Naive thymus-derived CD4-positive, alpha-beta T cell (primary cell): Measurements from ENCODE around the gene CEP20. TPM values are rescaled to one million over a fixed set of nuclear protein-coding genes. Genes with fewer than 3 reads are reported as not detected.
"Not testable (repeated sequence)": the region's sequence is repeated elsewhere in the genome, so short reads cannot be mapped to it uniquely, and the experiment has no call there.

Source experiments
- ATAC-seq: fragments of 150-1000 bp; cut with Tn5 transposase; 2 replicates; pipeline ENCODE4 v1.10.0; 2021; ENCODE audit warnings: mild to moderate bottlenecking, moderate library complexity
- CTCF ChIA-PET: fragments of 350-600 bp; sonication (Branson Sonifier 250); formaldehyde crosslinking; loops from one replicate; lab custom pipeline; 2021; ENCODE audit warnings: antibody characterized with exemption; lab: Charles Lee
- POLR2A ChIA-PET: fragments of 350-600 bp; sonication (Branson Sonifier 250); formaldehyde crosslinking; loops from one replicate; lab custom pipeline; 2021; ENCODE audit warnings: antibody characterized with exemption, inconsistent platforms; lab: Charles Lee
- DNase-seq, 9 donors: peaks; one replicate each; pipeline versions ENCODE4 v3.0.0 to v3.0.0-alpha.2; 2020 to 2022; ENCODE audit warnings: mixed read lengths in 1 of 9
- H3K27ac ChIP-seq: one replicate; pipeline ENCODE4 v1.7.0; 2013; ENCODE audit warnings: mild to moderate bottlenecking, low read depth, low read length, moderate library complexity
- H3K27me3 ChIP-seq, 2 donors: one replicate each; pipeline ENCODE4 v1.7.0; 2013; ENCODE audit warnings: low read length in 2 of 2, mild to moderate bottlenecking in 2 of 2, moderate library complexity in 2 of 2; ENCODE audit not compliant: control insufficient read depth in 2 of 2, insufficient read depth in 2 of 2
- H3K36me3 ChIP-seq, 3 experiments: 1 replicate in 2 of 3; 2 replicates in 1 of 3; pipeline ENCODE4 v1.7.0; 2013; ENCODE audit warnings: low read length in 3 of 3, mild to moderate bottlenecking in 3 of 3, moderate library complexity in 1 of 3; ENCODE audit not compliant: insufficient read depth in 3 of 3, control insufficient read depth in 2 of 3
- H3K4me1 ChIP-seq, 2 donors: one replicate each; pipeline ENCODE4 v1.7.0; 2013; ENCODE audit warnings: low read length in 2 of 2, mild to moderate bottlenecking in 2 of 2, moderate library complexity in 1 of 2; ENCODE audit not compliant: control insufficient read depth in 2 of 2, insufficient read depth in 2 of 2
- H3K4me3 ChIP-seq: 2 replicates; pipeline ENCODE4 v1.7.0; 2013; ENCODE audit warnings: mild to moderate bottlenecking, low read length
- H3K9me3 ChIP-seq, 3 experiments: 1 replicate in 2 of 3; 2 replicates in 1 of 3; pipeline ENCODE4 v1.7.0; 2013; ENCODE audit warnings: low read length in 3 of 3; ENCODE audit not compliant: control insufficient read depth in 2 of 3
- H3K27ac Mint-ChIP-seq, 9 donors: one replicate each; pipeline ENCODE4 v1.8.0; 2020 to 2022; ENCODE audit warnings: mixed read lengths in 9 of 9, mild to moderate bottlenecking in 8 of 9, moderate library complexity in 5 of 9, inconsistent platforms in 2 of 9
- H3K27me3 Mint-ChIP-seq, 5 donors: one replicate each; pipeline ENCODE4 v1.8.0; 2021 to 2022; ENCODE audit warnings: mixed read lengths in 5 of 5, mild to moderate bottlenecking in 1 of 5
- H3K36me3 Mint-ChIP-seq, 5 donors: one replicate each; pipeline ENCODE4 v1.8.0; 2020 to 2022; ENCODE audit warnings: mixed read lengths in 5 of 5, mild to moderate bottlenecking in 3 of 5, inconsistent platforms in 1 of 5
- H3K4me1 Mint-ChIP-seq, 7 donors: one replicate each; pipeline ENCODE4 v1.8.0; 2020 to 2022; ENCODE audit warnings: mixed read lengths in 7 of 7, mild to moderate bottlenecking in 3 of 7, inconsistent platforms in 1 of 7
- H3K4me3 Mint-ChIP-seq, 10 donors: one replicate each; pipeline ENCODE4 v1.8.0; 2020 to 2022; ENCODE audit warnings: mild to moderate bottlenecking in 10 of 10, mixed read lengths in 10 of 10, moderate library complexity in 6 of 10, inconsistent platforms in 2 of 10
- H3K9me3 Mint-ChIP-seq, 11 donors: one replicate each; pipeline ENCODE4 v1.8.0; 2020 to 2022; ENCODE audit warnings: mixed read lengths in 11 of 11, mild to moderate bottlenecking in 4 of 11, inconsistent platforms in 1 of 11, moderate library complexity in 1 of 11
- intact Hi-C, 2 donors: fragments of 100-400 bp; cut with micrococcal nuclease; formaldehyde crosslinking; loops; one replicate each; pipeline ENCODE4 v1.15.1; 2023
- polyA plus RNA-seq, 2 donors: library from polyadenylated mRNA; unstranded; fragments of 300-500 nt; fragmentation: Illumina TruSeq; gene quantifications; one replicate each; pipeline ENCODE4 v1.2.3, GENCODE V29; 2021
- total RNA-seq, 6 experiments: library from RNA in 5 of 6; stranded (reverse) in 5 of 6; gene quantifications; 1 replicate in 5 of 6; 2 replicates in 1 of 6; pipeline ENCODE4 v1.2.3 and lab custom pipeline; 2021 to 2026

CEP20 gene
- total and polyA plus RNA-seq, 7 experiments from 2014 or later, result 15.4 to 34.9 (median 27.8) TPM

DNA sequence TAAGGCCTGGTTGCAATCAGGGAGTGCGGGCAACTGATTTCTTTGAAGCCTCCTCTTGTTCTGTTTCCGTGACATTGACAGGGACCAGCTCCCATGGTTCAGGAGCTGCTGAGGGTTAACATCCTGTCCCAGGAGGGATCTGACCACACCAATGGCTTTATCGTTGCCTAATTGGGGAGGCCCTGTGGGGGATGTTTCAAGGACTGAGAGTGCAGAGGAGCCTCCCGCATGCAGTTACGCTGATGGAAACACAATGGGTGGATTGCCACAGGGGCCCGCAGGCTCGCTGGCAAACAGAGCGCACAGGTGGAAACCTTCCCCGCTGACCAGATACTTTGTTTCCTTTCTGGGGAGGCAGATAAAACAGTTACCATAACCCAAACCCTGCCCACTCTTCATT, 37.2 kb upstream of the CEP20 start:
- ChIA-PET CTCF (no interaction called here), POLR2A (no interaction called here)
- Histone ChIP-seq H3K4me1 (no peaks in the 10 kb centered on the region), H3K36me3 (no peaks in the 10 kb centered on the region), H3K9me3 (no peaks in the 10 kb centered on the region), H3K27me3 (no peaks in the 10 kb centered on the region), H3K27ac (no peak overlapping the region), H3K4me3 (no peak overlapping the region)
- Mint-ChIP-seq H3K36me3 (no peaks in the 10 kb centered on the region), H3K27ac (no peak overlapping the region), H3K27me3 (no peaks in the 10 kb centered on the region), H3K9me3 (no peaks in the 10 kb centered on the region), H3K4me1 (no peaks in the 10 kb centered on the region), H3K4me3 (no peak overlapping the region)
- intact Hi-C loops, result no loop called here
- no peak for DNase-seq
- ATAC-seq, result no peak

DNA sequence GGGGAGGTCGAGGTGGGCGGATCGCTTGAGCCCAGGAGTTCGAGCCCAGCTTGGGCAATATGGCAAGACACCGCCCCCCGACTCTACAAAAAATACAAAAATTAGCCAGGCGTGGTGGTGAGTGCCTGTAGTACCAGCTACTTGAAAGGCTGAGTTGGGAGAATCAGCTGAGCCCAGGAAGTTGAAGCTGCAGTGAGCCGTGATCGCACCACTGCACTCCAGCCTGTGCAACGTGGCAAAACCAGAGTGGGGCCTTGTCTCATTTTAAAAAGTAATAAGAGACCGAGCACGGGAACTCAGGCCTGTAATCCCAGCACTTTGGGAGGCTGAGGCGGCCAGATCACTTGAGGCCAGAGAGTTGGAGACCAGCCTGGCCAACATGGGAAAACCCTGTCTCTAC, 36.6 kb upstream of the CEP20 start:
- Histone ChIP-seq H3K27me3 (no peaks in the 10 kb centered on the region), H3K4me3 (no peak overlapping the region), H3K9me3 (no peaks in the 10 kb centered on the region), H3K27ac (no peak overlapping the region), H3K36me3 (no peaks in the 10 kb centered on the region), H3K4me1 (no peaks in the 10 kb centered on the region)
- ChIA-PET CTCF (no interaction called here), POLR2A (no interaction called here)
- H3K4me1 Mint-ChIP-seq, result no peaks in the 10 kb centered on the region
- DNase-seq, result no peak
- intact Hi-C loops, result no loop called here
- H3K27me3 Mint-ChIP-seq, result peaks cover 0 to 3% (median 0%) of the 10 kb centered on the region in 5 donors
- no peaks in the 10 kb centered on the region for H3K9me3 Mint-ChIP-seq
- no peak overlapping the region for H3K4me3 Mint-ChIP-seq
- no peak for ATAC-seq
- H3K36me3 Mint-ChIP-seq, result no peaks in the 10 kb centered on the region
- H3K27ac Mint-ChIP-seq, result no peak overlapping the region

DNA sequence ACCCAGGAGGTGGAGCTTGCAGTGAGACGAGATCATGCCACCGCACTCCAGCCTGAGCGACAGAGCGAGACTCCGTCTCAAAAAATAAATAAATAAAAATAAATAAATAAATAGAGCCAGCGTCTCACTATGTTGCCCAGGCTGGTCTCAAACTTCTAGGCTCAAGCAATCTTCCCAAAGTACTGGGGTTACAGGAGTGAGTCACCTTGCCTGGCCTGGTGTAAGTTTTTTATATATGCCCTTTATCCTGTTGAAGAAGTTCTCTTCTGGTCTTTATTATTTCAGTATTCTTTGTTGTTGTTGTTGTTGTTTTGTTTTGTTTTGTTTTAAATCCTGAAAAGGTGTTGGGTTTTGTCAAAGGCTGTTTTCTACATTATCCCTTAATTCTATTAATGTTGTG, 30.9 kb upstream of the CEP20 start:
- Mint-ChIP-seq H3K9me3 (peaks cover 0 to 6% (median 0%) of the 10 kb centered on the region in 11 donors), H3K4me1 (peaks cover 0 to 1% (median 0%) of the 10 kb centered on the region in 7 donors), H3K36me3 (no peaks in the 10 kb centered on the region), H3K27ac (no peak overlapping the region), H3K27me3 (peaks cover 0 to 4% (median 0%) of the 10 kb centered on the region in 5 donors), H3K4me3 (no peak overlapping the region)
- ATAC-seq (no peak), DNase-seq (no peak)
- ChIA-PET POLR2A (no interaction called here), CTCF (no interaction called here)
- H3K27ac ChIP-seq, result no peak overlapping the region
- no peaks in the 10 kb centered on the region for H3K36me3 ChIP-seq
- intact Hi-C loops, result no loop called here
- no peak overlapping the region for H3K4me3 ChIP-seq
- H3K4me1 ChIP-seq, result no peaks in the 10 kb centered on the region
- H3K27me3 ChIP-seq, result no peaks in the 10 kb centered on the region
- H3K9me3 ChIP-seq, result no peaks in the 10 kb centered on the region

DNA sequence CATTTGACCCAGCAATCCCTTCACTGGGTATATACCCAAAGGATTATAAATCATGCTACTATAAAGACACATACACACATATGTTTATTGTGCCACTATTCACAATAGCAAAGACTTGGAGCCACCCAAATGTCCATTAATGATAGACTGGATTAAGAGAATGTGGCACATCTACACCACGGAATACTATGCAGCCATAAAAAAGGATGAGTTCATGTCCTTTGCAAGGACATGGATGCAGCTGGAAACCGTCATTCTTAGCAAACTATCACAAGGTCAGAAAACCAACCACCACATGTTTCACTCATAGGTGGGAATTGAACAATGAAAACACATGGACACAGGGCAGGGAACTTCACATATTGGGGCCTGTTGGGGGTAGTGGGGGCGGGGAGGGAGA, 29.9 kb upstream of the CEP20 start:
- H3K4me3 ChIP-seq, H3K9me3 ChIP-seq, H3K9me3 Mint-ChIP-seq, H3K4me1 ChIP-seq, CTCF ChIA-PET, H3K27ac Mint-ChIP-seq, H3K4me1 Mint-ChIP-seq, H3K36me3 Mint-ChIP-seq, H3K27ac ChIP-seq, intact Hi-C loops, DNase-seq, H3K27me3 Mint-ChIP-seq, POLR2A ChIA-PET, H3K36me3 ChIP-seq, H3K4me3 Mint-ChIP-seq, H3K27me3 ChIP-seq, ATAC-seq: not testable (repeated sequence)

- ChIA-PET CTCF (no interaction called here), POLR2A (no interaction called here)
- H3K4me3 Mint-ChIP-seq, result no peak overlapping the region
- Histone ChIP-seq H3K4me3 (no peak overlapping the region), H3K4me1 (no peaks in the 10 kb centered on the region), H3K9me3 (no peaks in the 10 kb centered on the region), H3K36me3 (no peaks in the 10 kb centered on the region), H3K27ac (no peak overlapping the region), H3K27me3 (no peaks in the 10 kb centered on the region)
- H3K27me3 Mint-ChIP-seq, result peaks cover 0 to 4% (median 0%) of the 10 kb centered on the region in 5 donors
- ATAC-seq, result no peak
- DNase-seq, result no peak
- H3K9me3 Mint-ChIP-seq, result peaks cover 0 to 8% (median 0%) of the 10 kb centered on the region in 11 donors
- peaks cover 12 to 19% (median 14%) of the 10 kb centered on the region in 7 donors for H3K4me1 Mint-ChIP-seq
- intact Hi-C loops, result no loop called here
- peaks cover 0 to 3% (median 0%) of the 10 kb centered on the region in 5 donors for H3K36me3 Mint-ChIP-seq
- H3K27ac Mint-ChIP-seq, result no peak overlapping the region
Measured at GRCh38 chr16:15916323-15916722, 27.9 kb upstream of the CEP20 start.

DNA sequence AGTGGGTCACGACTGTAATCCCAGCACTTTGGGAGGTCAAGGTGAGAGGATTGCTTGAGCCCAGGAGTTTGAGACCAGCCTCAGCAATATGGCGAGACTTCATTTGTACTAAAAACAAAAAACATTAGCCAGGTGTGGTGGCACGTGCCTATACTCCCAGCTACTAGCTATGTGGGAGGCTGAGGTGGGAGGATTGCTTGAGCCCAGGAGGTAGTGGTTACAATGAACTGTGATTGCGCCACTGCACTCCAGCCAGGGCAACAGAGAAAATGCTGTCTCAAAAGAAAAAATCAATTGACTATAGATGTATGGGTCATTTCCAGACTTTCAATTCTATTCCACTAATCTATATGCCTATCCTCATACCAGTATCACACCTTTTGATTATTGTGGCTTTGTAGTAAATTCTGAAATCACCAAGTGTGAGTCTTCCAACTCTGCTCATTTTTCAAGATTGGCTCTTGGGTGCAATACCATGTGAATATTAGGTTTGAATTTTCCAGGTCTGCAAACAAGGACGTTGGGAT, 27.2 kb upstream of the CEP20 start:
- H3K27ac Mint-ChIP-seq, result no peak overlapping the region
- CTCF ChIA-PET, result no interaction called here
- intact Hi-C loops, result no loop called here

GRCh38 chr16:15913046-15913698, 24.8 kb upstream of the CEP20 start:
- H3K27ac ChIP-seq, result no peak overlapping the region
- peak overlapping the region; percentile 42 to 72 (median 60) for H3K4me3 Mint-ChIP-seq
- H3K9me3 Mint-ChIP-seq, result peaks cover 0 to 6% (median 0%) of the 10 kb centered on the region in 11 donors
- no peaks in the 10 kb centered on the region for H3K4me1 ChIP-seq
- H3K9me3 ChIP-seq, result no peaks in the 10 kb centered on the region
- H3K4me3 ChIP-seq, result no peak overlapping the region
- DNase-seq (no peak), ATAC-seq (no peak)
- H3K27ac Mint-ChIP-seq, result peak overlapping the region; percentile 46 to 94 (median 82)
- intact Hi-C loops, result no loop called here
- H3K27me3 ChIP-seq, result no peaks in the 10 kb centered on the region
- ChIA-PET CTCF (no interaction called here), POLR2A (no interaction called here)
- H3K27me3 Mint-ChIP-seq, result no peaks in the 10 kb centered on the region
- H3K36me3 ChIP-seq, result no peaks in the 10 kb centered on the region
- peaks cover 0 to 6% (median 0%) of the 10 kb centered on the region in 5 donors for H3K36me3 Mint-ChIP-seq
- peaks cover 12 to 24% (median 18%) of the 10 kb centered on the region in 7 donors for H3K4me1 Mint-ChIP-seq

More for the DNA sequence above, 27.2 kb upstream of the CEP20 start:
- Histone ChIP-seq H3K4me1 (no peaks in the 10 kb centered on the region), H3K27ac (no peak overlapping the region), H3K36me3 (no peaks in the 10 kb centered on the region), H3K27me3 (no peaks in the 10 kb centered on the region), H3K9me3 (no peaks in the 10 kb centered on the region), H3K4me3 (no peak overlapping the region)
- POLR2A ChIA-PET, result no interaction called here
- peaks cover 0 to 6% (median 0%) of the 10 kb centered on the region in 5 donors for H3K36me3 Mint-ChIP-seq
- H3K4me1 Mint-ChIP-seq, result peaks cover 12 to 24% (median 18%) of the 10 kb centered on the region in 7 donors
- ATAC-seq (no peak), DNase-seq (no peak)
- H3K27me3 Mint-ChIP-seq, result peaks cover 0 to 4% (median 0%) of the 10 kb centered on the region in 5 donors
- peaks cover 0 to 10% (median 0%) of the 10 kb centered on the region in 11 donors for H3K9me3 Mint-ChIP-seq
- no peak overlapping the region for H3K4me3 Mint-ChIP-seq
